Measurements from ENCODE around the gene GIGYF2. TPM values are rescaled to one million over a fixed set of nuclear protein-coding genes. Genes with fewer than 3 reads are reported as not detected.

The GIGYF2 gene
- total and polyA plus RNA-seq, 8 donors, result 56.2 to 76.6 (median 62.4) TPM

GRCh38 chr2:232870766-232871371, 173.7 kb downstream of the GIGYF2 start:
- intact Hi-C loops (cut with DNase I), result no loop called here
- no peak overlapping the region for H3K27ac ChIP-seq
- DNase-seq (no peak), ATAC-seq (no peak)
- TF ChIP-seq CTCF (IDR thresholded peaks at IDR 0.05), result no peak
- peaks cover 0 to 7% of the 10 kb centered on the region in 2 donors for H3K4me1 ChIP-seq
- no peak overlapping the region for H3K4me3 ChIP-seq
- H3K27me3 ChIP-seq, result peaks cover 4 to 17% of the 10 kb centered on the region in 2 donors
- no peaks in the 10 kb centered on the region for H3K36me3 ChIP-seq
- H3K9me3 ChIP-seq, result no peaks in the 10 kb centered on the region

- no peak for DNase-seq
- Histone ChIP-seq H3K27ac (no peak overlapping the region), H3K4me1 (peaks cover 0 to 12% of the 10 kb centered on the region in 2 donors), H3K9me3 (no peaks in the 10 kb centered on the region), H3K27me3 (peaks cover 9 to 23% of the 10 kb centered on the region in 2 donors), H3K4me3 (no peak overlapping the region), H3K36me3 (no peaks in the 10 kb centered on the region)
- no peak for TF ChIP-seq CTCF (IDR thresholded peaks at IDR 0.05)
- no peak for ATAC-seq
- intact Hi-C loops (cut with DNase I), result no loop called here
Measured at GRCh38 chr2:232871418-232871834, 174.3 kb downstream of the GIGYF2 start.

- H3K4me1 ChIP-seq, result peaks cover 0 to 18% of the 10 kb centered on the region in 2 donors
- ATAC-seq (no peak), DNase-seq (no peak)
- no peaks in the 10 kb centered on the region for H3K36me3 ChIP-seq
- H3K27me3 ChIP-seq, result peaks cover 15 to 30% of the 10 kb centered on the region in 2 donors
- H3K4me3 ChIP-seq, result no peak overlapping the region
- H3K27ac ChIP-seq, result no peak overlapping the region
- no peak for TF ChIP-seq CTCF (IDR thresholded peaks at IDR 0.05)
- H3K9me3 ChIP-seq, result no peaks in the 10 kb centered on the region
- intact Hi-C loops (cut with DNase I), result no loop called here
Measured at GRCh38 chr2:232871835-232872736, 175.0 kb downstream of the GIGYF2 start.

GRCh38 chr2:232872826-232873225, 175.7 kb downstream of the GIGYF2 start:
- H3K27ac ChIP-seq, result no peak overlapping the region

More at GRCh38 chr2:232872826-232873225, 175.7 kb downstream of the GIGYF2 start:
- no peak for TF ChIP-seq CTCF (IDR thresholded peaks at IDR 0.05)
- no peak for ATAC-seq
- Histone ChIP-seq H3K27me3 (peaks cover 15 to 34% of the 10 kb centered on the region in 2 donors), H3K9me3 (no peaks in the 10 kb centered on the region), H3K4me1 (peaks cover 0 to 20% of the 10 kb centered on the region in 2 donors), H3K36me3 (no peaks in the 10 kb centered on the region), H3K4me3 (no peak overlapping the region)
- no peak for DNase-seq
- intact Hi-C loops (cut with DNase I), result no loop called here

All from left lung (tissue), 10 donors.